Hepatocyte (in vitro differentiated cells): ENCODE measurements around the gene MEP1A. TPM values are rescaled to one million over a fixed set of nuclear protein-coding genes. Genes with fewer than 3 reads are reported as not detected.

Source experiments
- DNase-seq: peaks from one replicate; pipeline ENCODE4 v3.0.0-alpha.2; 2016; ENCODE audit warnings: low spot score
- H2AFZ ChIP-seq: fragments of 200-600 bp; sonication (generic); 2 replicates; pipeline ENCODE4 v1.6.0; 2016; ENCODE audit warnings: antibody characterized with exemption, mild to moderate bottlenecking
- H3K27ac ChIP-seq: fragments of 200-600 bp; sonication (generic); 2 replicates; pipeline ENCODE4 v1.5.1; 2016; ENCODE audit warnings: mild to moderate bottlenecking
- H3K27me3 ChIP-seq: fragments of 200-600 bp; sonication (generic); 2 replicates; pipeline ENCODE4 v1.6.1; 2016
- H3K36me3 ChIP-seq: fragments of 200-600 bp; sonication (generic); replicated peaks from 2 replicates; pipeline ENCODE4 v1.5.1; 2016; ENCODE audit warnings: low read depth; ENCODE audit not compliant: insufficient read depth
- H3K4me1 ChIP-seq: fragments of 200-600 bp; sonication (generic); 2 replicates; pipeline ENCODE4 v1.5.1; 2016; ENCODE audit warnings: mild to moderate bottlenecking, moderate library complexity; ENCODE audit not compliant: insufficient read depth
- H3K4me2 ChIP-seq: fragments of 200-600 bp; sonication (generic); 2 replicates; pipeline ENCODE4 v1.6.0; 2016
- H3K4me3 ChIP-seq: fragments of 200-600 bp; sonication (generic); 2 replicates; pipeline ENCODE4 v1.5.1; 2016; ENCODE audit warnings: mild to moderate bottlenecking
- H3K79me2 ChIP-seq: fragments of 200-600 bp; sonication (generic); 2 replicates; pipeline ENCODE4 v1.6.0; 2017; ENCODE audit warnings: mild to moderate bottlenecking
- H3K9me2 ChIP-seq: fragments of 200-600 bp; sonication (generic); replicated peaks from 2 replicates; pipeline ENCODE4 v1.6.0; 2017; ENCODE audit warnings: mild to moderate bottlenecking; ENCODE audit not compliant: insufficient read depth
- H3K9me3 ChIP-seq: fragments of 200-600 bp; sonication (generic); 2 replicates; pipeline ENCODE4 v1.5.1; 2016; ENCODE audit warnings: low read depth, mild to moderate bottlenecking
- H4K20me1 ChIP-seq: fragments of 200-600 bp; sonication (generic); 2 replicates; pipeline ENCODE4 v1.6.0; 2016; ENCODE audit warnings: mild to moderate bottlenecking; ENCODE audit not compliant: insufficient read depth, poor library complexity, severe bottlenecking
- CTCF ChIP-seq: fragments of 200-600 bp; sonication (generic); IDR thresholded peaks from 2 replicates; pipeline ENCODE4 v1.5.1; 2016; ENCODE audit warnings: antibody characterized with exemption, mild to moderate bottlenecking; ENCODE audit not compliant: poor library complexity
- EZH2 ChIP-seq: fragments of 200-600 bp; sonication (generic); IDR thresholded peaks from 2 replicates; pipeline ENCODE4 v1.6.1; 2016; ENCODE audit warnings: antibody characterized with exemption, mild to moderate bottlenecking, borderline replicate concordance
- EZH2phosphoT487 ChIP-seq: fragments of 200-600 bp; sonication (generic); IDR thresholded peaks from one replicate; pipeline ENCODE4 v1.6.1; 2018; ENCODE audit warnings: antibody characterized with exemption, mild to moderate bottlenecking, low read depth, moderate library complexity; ENCODE audit not compliant: unreplicated experiment, severe bottlenecking
- WGBS: methylation state at CpG from one replicate; pipeline ENCODE4 v1.1.6; 2016; ENCODE audit warnings: low lambda C conversion rate; ENCODE audit errors: missing lambda C conversion rate; 5-methylcytosine and 5-hydroxymethylcytosine counted together
- polyA plus RNA-seq: library from polyadenylated mRNA; unstranded; fragments of >200 nt; fragmentation: Nextera tagmentation; extraction: Ambion mirVana; gene quantifications from 2 replicates; pipeline ENCODE4 v1.2.1, GENCODE V29; 2016
- total RNA-seq: library from RNA; depleted of rRNA; stranded (reverse); fragments of >200 nt; gene quantifications from 2 replicates; pipeline ENCODE4 v1.2.3, GENCODE V29; 2014

Gene MEP1A
- total and polyA plus RNA-seq, 2 experiments from 2014 or later, result 62.8 to 94.2 TPM

DNA sequence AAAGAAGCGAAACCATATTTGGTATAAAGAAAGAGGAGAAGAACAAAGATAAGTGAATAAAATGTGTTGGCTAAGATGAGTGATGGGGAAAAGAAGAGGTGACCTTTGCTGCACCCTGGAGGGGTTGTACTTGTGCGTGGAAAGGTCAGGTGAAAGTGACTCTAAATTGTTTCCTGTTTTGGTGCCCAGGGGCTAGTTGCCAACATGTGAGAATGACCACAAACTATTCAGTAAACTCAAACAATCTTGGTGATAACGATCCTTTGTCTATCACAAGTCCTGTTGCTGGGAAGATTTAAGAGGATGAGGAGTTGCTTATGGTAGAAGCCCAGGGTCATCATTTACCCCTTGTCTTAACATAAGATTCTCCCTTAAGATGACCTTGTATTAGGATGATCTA lies 70.6 kb downstream of the MEP1A start:
- Histone ChIP-seq H3K27me3 (no peaks in the 10 kb centered on the region), H3K4me2 (no peak overlapping the region), H3K9me2 (no peaks in the 10 kb centered on the region), H4K20me1 (no peaks in the 10 kb centered on the region), H3K4me1 (no peaks in the 10 kb centered on the region), H3K4me3 (no peak overlapping the region), H3K27ac (no peak overlapping the region), H2AFZ (no peak overlapping the region), H3K9me3 (no peaks in the 10 kb centered on the region), H3K79me2 (no peaks in the 10 kb centered on the region), H3K36me3 (no peaks in the 10 kb centered on the region)
- TF ChIP-seq EZH2phosphoT487 (no peak), EZH2 (no peak), CTCF (no peak)
- WGBS, result 76% methylated on average over 3 of the region's 3 CpGs
- no peak for DNase-seq

GRCh38 chr6:46865221-46865620 lies 72.0 kb downstream of the MEP1A start:
- no peak for DNase-seq
- no peak for TF ChIP-seq EZH2phosphoT487
- no peak for TF ChIP-seq EZH2
- no peak for TF ChIP-seq CTCF
- Histone ChIP-seq H3K4me3 (no peak overlapping the region), H3K4me1 (no peaks in the 10 kb centered on the region), H3K27ac (no peak overlapping the region), H3K36me3 (no peaks in the 10 kb centered on the region), H3K9me3 (no peaks in the 10 kb centered on the region), H3K27me3 (no peaks in the 10 kb centered on the region), H3K9me2 (no peaks in the 10 kb centered on the region), H2AFZ (no peak overlapping the region), H3K79me2 (no peaks in the 10 kb centered on the region), H3K4me2 (no peak overlapping the region), H4K20me1 (no peaks in the 10 kb centered on the region)
- WGBS, result 82% methylated on average over 2 of the region's 2 CpGs

DNA sequence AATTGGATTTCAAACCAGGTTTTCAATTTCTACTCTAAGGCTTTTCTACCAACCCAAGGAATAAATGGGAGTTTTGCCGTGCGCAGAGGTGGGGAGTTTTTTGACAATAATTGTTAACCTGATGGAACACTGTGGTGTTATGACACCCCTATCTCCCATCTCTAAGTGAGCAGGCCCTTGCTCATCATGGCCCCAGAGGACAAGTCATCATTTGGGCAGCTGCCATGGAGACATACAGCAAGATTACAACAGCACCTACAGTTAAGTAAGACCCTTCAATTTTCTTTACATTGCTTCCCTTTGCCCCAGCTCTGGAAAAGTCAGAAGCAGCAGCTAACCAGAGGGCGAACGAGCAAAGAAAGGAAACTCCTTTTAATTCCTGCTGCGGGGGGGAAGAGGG lies 74.2 kb downstream of the MEP1A start:
- no peak overlapping the region for H3K4me2 ChIP-seq
- no peaks in the 10 kb centered on the region for H3K36me3 ChIP-seq
- no peaks in the 10 kb centered on the region for H3K9me2 ChIP-seq
- no peaks in the 10 kb centered on the region for H3K79me2 ChIP-seq
- H3K4me1 ChIP-seq, result no peaks in the 10 kb centered on the region
- H3K4me3 ChIP-seq, result no peak overlapping the region
- no peak overlapping the region for H3K27ac ChIP-seq
- H2AFZ ChIP-seq, result no peak overlapping the region
- no peak for DNase-seq
- H4K20me1 ChIP-seq, result no peaks in the 10 kb centered on the region
- 75% methylated on average over 5 of the region's 5 CpGs for WGBS
- no peaks in the 10 kb centered on the region for H3K9me3 ChIP-seq
- TF ChIP-seq EZH2 (no peak), EZH2phosphoT487 (no peak), CTCF (no peak)
- H3K27me3 ChIP-seq, result no peaks in the 10 kb centered on the region

DNA sequence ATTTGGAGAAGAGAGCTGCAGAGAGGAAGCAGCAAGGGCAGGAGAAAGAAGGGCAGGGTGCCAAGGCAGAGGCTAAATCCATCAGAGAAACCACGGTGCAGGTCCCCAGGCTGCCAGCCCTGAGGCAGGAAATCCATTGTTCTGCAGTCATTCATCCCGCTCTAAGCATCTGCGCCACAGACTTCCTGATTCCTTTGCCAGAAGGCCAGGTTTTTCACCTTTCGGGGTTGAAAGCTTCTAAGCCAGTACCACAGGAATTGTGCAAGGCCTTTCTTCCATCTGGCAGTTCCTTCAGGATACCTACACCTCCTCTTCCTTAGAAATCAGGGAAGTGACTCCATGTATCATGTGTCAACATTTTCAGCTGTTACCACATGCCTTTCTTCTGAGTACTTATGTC lies 82.9 kb downstream of the MEP1A start:
- Histone ChIP-seq H3K27ac (no peak overlapping the region), H3K36me3 (no peaks in the 10 kb centered on the region), H3K79me2 (no peaks in the 10 kb centered on the region), H3K9me2 (no peaks in the 10 kb centered on the region), H3K4me3 (no peak overlapping the region), H3K27me3 (no peaks in the 10 kb centered on the region), H3K4me1 (no peaks in the 10 kb centered on the region), H4K20me1 (no peaks in the 10 kb centered on the region), H3K4me2 (no peak overlapping the region), H2AFZ (no peak overlapping the region), H3K9me3 (no peaks in the 10 kb centered on the region)
- TF ChIP-seq CTCF (no peak), EZH2phosphoT487 (no peak), EZH2 (no peak)
- DNase-seq, result no peak
- 60% methylated on average over 4 of the region's 4 CpGs for WGBS
